IPS DF 4.7 (cell line): Measurements from ENCODE around the gene ATP8B4.

Experiments used
- DNase-seq: peaks from one replicate; pipeline ENCODE4 v3.0.0-alpha.2; 2013; ENCODE audit warnings: low spot score; ENCODE audit errors: extremely low read depth

The ATP8B4 gene

DNA sequence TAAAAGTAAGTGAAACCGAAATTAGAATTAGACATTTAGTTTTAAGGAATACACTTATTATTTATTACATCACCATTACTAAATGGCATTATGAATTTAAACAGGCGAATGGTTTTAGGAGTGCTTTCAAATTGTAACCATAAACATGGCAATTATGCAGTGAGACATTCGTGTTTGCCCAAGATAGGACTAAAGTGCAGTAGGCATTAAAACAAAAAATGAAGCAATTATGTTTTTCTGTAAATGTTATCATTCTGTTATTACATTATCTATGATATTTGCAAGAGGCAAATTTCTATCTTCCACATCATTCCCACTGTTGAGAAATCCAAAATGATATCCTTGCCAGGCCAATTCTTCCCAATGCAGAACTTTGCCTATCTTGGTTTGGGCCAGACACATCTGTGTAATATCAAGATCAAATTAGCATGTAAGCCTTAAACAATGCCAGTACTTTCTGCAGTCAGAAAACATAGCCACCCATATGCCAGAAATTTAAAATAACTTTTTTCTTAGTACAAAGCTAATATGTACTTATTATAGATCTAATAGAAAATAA is 156.9 kb downstream of the ATP8B4 start:
- no peak for DNase-seq

DNA sequence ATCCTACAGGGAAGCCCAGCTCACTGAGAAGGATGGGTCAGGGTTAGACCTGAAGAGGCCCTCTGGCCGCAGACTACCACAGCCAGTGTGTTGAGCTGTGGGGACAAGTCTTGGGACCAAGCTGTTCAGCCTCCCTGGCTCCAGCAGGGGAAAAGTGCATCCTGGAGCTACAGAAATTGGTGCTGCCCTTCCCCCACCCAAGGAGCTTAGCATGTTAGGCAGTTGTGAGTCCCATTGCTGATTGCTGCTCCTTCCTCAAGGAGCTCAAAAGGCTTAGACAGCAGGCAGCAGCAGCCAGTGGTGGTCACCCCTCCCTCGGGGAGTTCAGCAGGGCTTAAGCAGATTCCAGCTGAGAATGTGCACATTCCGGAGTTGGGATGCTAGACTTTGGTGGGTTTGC is 165.6 kb downstream of the ATP8B4 start:
- no peak for DNase-seq

DNA sequence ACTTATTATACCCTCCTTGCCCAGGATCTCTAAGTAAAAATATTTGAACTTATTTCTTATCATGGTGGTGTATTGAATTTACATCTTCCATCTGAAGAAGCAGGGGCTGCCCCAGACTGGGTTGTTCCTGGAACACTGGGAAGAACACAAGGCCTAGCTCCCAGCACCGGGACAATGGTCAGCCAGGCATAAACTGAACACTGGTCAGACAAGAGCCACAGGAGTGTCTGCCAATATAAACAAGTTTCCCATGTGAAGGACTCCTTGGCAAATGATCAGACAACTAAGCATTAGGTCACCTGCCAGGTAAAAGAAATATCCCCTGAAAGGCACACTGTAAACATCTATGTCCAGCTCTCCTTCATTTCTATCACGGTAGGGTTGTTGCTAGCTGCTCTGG is 172.4 kb downstream of the ATP8B4 start:
- no peak for DNase-seq

DNA sequence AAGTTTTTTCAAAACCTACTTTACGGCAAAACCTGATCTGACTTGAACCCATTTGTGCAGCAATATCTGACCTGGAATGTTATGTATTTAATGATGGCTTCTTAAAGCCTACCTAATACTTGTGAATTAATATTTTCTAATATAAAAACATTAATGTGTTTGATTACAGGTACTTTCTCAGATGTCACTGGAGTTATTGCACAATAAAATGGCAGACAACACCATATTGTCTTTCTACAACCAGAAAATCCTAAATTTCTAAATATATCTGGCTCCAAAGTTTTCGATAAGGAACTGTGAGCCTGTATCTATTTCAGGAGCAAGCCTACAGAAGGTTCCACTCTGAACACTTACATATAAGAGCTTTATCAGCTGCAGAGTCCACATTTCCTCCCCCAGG is 184.5 kb downstream of the ATP8B4 start:
- DNase-seq: no peak

DNA sequence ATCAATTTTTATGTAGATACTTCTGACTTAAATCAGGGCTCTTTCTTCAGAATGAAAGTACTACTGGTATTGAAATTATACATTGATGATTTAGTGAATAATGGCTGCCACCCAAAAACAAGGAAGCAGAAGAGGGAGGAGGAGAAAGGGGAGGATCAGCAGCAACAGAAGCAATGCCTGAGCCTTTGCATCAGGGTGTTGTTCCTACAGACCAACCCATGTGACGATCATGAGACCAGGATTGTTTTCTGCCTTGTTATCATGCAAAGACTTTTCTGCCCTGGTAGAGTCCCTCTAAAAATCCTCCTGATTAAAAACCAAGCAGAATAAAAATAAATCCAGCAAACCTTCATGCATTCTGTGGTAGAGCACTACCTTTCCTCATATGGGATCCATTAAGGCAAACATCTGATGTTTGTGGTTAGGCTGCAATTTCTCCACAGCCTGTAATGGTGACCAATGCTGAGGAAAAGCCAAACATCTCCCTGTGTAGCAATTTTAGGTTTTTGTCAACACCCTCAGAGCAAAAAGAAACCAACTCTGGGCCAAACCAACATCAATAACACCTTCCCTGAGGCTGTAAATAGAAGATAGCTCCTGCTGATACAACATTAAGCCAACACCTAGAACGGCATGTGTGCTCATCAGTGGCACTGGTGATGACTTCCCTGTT is 191.7 kb downstream of the ATP8B4 start:
- DNase-seq: no peak

DNA sequence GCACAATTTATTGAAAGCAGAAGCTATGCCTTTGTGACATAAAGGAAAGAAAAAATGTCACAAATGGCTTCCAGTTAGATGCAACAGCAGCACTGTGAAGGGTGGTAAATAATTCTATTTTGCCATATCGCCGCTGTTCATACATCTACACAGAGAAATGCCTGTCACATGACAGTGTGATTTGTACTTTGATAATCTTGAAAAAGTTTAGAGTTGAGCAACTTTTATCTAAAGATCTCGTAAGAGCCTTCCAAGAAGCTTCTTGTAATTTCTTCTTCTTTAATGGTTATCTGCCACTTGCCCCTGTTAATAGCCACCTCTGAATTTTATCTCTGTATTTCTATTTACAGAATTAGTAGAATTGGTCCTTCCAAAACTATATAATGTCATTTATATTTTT is 192.3 kb downstream of the ATP8B4 start:
- DNase-seq: no peak

DNA sequence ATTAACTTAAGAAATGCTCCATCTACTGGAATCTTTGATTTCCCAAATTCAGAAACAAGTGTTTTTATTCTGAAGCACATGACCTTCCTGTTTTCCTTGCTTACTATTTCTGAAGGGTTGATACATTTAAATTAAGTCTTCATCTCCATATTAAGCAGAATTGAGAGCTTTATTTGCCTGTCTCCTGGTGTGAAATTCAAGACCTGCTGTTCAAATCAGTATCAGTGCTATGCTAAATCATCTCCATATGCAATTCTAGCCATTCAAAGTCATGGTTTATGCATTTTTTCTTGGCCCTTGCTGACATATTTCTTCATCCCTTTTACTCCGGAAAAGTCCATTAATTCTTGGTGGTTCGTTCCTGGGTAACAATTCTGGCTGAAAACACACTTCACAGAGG is 195.4 kb downstream of the ATP8B4 start:
- no peak for DNase-seq

DNA sequence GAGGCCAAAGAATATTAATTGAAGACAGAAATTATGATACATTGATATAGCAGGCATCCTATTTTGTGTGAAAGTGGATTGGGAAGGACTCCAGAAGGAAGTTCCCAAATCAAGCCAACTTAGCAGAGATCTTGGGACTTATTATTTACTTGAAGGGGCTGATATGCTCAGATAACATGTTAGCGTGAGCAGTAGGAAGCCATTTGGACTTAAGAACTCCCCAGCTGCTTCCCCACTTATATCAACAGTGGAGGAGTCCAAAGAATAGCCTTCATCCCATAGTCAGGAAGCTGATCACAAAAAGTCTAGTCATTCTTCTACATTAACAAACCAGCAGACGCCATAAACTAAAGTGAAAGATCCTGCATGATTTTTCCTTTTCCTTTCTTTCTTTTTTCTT is 200.0 kb downstream of the ATP8B4 start:
- DNase-seq: no peak

DNA sequence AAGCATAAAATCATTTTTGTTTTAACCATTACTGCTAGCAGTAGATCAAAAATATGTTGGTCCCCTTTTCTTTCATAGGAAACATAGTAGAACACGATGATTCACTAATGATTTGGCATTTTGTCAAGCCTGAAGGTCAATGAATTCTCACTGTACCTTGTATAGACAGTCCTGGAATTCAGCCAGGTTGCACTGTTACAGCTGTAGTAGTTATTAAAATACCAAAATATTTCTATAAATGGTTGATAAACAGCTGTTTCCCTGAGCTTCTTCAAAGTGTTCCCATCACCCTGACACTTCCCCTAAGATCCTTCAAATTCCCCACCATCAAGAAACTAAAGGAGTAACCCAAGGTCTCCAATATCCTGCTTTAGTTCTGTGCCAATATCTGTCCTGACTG is 200.9 kb downstream of the ATP8B4 start:
- DNase-seq: no peak

DNA sequence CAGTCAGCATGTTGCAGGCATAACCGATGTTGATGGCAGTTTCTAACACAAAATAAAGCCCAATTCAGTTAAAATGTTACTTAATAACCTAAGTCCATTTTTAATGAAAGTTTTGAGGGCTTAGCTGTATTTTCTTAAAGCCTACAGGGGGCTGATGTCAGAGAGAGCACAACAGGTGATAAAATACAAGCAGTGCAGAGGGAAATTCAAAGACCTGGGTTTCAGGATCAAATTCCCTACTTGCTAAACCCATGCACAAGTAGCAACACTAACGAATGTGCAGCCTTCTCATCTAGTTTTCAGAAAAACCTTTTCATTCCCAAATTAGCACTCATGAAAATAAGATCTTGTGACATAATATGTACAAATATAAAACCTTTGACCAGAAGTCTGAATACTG is 202.0 kb downstream of the ATP8B4 start:
- DNase-seq: no peak

DNA sequence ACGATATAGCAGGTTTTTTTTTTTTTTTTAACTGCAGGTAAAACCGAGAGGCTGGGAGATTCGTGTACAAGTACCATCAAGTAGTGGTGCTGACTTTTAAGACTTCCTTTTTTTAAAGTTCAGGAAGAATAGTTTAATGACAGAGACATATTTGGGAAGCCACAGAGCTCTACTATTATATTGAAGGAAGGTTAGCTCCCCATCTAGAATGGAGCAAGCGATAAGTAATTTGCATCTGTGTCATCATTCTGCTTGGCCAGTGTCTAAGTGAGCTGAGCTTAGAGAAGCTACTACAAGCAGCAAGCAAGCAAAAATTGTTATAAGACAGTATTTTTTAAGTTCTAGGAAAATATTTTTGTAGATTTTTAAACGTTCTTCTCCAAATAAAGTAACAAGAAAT is 203.2 kb downstream of the ATP8B4 start:
- no peak for DNase-seq

DNA sequence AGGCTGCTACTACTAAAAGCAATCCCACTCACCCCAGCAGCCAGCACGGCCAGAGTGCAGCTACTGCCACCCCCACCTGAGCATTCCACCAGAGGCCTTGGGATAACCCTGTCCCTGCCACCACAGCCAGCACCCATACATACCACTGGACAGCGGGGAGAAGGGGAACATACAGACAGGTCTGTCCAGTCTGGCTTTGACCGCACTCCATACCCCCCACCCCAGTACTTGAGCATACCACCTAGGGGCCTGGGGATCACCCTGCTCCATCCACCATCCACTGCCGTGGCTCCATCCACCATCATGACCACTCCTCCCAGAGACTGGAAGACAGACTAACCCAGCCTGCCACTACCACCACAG is 210.1 kb downstream of the ATP8B4 start:
- DNase-seq: no peak

DNA sequence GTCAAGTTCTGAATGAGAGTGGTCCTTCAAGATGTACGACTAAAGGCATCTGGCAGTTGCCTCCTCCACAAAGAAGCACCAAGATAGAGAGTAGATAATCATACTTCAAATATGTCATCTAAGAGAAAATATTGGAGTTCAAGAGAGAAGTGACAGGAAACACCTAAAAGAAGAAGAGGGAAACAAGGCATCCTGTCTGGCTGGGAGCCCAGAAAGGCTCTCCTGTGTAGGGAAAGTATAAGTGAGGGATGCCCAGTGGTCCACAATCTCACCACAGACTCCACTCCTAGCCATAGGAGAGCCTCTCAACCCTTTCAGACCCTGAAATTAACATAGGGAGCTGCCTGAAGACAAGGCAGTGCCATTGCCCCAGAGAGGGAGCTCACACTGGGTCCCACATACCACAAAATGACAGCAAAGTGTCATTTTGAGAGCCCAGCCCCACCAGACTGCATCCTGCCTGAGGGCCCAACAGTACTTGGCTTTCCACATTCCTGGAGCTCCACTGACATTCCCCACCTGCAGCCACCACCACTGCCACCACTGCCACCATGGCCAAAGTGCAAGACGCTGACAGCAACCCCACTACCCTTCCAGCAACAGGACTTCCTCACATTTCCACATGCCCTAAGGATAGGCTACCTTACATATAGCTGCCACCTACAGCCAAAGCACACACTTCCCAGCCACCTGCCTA is 210.6 kb downstream of the ATP8B4 start:
- DNase-seq: no peak

DNA sequence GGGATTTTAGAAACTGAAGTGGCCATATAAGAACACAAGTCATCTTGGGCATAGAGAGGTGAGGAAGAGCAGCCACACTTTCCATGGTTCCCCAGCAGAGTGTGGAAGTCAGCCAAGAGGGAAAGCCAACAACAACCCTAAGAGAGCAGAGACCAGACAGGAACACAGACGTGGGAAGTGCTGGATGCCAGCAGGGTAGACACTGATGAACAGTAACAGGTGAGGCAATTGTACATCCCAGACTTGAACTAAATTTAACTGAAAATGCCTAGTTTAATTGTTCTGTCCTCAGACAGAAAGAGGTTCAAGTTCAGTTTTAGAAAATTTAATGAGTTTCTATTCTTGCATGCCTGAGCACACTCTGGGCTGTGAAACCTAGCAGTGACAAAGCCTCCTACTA is 212.1 kb downstream of the ATP8B4 start:
- no peak for DNase-seq

DNA sequence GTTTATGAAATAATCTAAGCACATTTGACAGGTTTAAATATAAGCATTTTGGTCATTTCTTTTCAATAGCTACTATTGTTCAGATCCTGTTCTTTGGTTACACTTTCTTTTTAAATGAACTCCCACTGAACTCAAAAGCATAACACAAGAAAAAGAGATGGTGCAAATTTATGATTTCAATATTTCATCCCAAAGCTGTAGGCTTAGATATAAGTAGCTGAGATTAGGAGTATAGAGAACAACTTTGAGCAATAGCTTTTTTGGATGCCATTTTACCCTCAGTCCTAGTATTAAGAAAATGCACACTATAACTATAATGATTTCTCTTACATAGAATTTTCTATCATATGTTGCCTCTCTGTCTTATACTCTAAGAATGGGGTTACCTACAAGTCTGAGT is 213.8 kb downstream of the ATP8B4 start:
- DNase-seq: no peak

DNA sequence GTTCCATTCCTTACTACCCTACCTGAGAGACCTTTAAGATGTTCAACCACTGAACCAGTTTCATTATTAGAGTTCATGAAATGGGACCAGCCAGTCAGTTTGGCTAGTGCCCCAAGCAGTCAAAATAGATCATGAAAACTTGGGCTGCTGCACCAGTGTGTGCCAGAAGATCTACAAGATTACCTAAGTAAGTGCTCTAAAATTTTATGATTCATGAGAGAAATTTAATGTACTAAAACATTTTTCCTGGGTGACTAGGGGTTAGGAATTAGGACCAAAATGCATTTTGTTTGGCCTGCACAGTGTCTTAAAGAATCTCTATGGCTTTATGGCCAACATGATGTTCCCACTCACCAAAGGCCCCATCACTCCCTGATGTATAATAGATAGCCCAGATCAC is 214.7 kb downstream of the ATP8B4 start:
- DNase-seq: no peak

DNA sequence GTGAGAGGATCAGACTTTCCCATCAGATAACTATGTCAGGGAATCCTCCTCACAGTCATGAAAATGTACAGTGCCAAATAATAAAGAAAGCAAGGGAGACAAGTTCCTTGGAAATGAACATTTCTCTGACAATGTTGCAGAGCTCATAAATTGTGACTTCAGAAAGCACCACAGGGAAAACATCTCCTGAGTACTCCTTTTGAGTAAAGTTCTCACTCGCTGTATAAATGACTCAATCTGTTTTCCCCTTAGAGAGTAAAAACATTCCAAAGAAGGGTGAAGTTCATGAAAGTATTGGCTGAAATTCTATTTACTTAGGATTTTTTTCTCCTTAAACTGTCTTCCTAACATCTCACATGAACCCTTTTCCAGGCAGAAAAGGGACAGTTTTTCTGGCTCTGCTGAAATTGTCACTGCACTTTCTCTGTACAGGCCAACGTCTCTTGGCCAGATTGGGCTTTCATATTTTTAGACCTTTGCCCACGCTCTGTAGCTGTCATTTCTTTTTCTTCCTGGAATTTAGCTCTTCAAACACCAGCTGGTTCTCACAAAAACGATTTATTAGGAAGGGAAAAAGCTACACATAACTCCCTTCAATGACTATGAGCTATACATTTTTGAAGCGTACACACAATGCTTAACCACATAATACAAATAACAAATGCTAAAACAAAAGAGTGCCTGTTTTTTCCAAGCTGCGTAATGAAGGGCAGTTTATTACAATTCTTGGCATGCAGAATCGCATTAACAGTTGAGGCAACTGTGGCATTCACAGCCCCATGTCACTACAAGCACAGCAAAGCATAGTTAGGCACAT is 216.1 kb downstream of the ATP8B4 start:
- DNase-seq: no peak

DNA sequence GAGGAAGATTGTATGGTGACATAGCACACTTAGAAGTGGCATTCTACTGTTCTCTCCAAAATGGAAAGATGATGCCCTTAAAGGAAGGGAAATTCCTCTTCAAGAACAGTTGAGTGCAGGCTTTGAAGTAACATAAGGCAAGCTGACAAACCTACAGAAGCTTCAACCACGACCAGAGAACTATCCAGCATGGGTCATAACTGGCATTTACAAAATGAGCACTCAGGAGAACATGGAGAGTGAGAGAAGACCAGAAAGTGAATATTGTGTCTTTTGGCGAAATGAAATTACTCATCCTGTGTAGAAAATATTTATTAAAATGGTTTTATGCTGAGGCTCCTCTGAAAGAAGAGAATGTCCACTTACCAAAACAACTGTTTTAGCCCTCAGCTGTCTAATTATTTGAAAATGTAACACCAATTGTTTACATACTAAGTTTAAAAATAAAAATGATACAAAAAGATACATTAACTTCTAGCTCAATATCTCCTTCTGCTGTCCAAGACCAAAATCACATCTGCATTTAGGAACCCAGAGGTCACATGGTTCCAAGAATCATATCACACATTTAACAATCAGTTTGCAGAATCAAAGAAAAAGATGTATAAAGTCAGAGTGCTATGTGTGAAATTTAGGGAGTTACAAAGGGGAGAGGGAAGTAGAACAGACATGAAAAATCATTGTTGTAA is 216.9 kb downstream of the ATP8B4 start:
- DNase-seq: no peak

DNA sequence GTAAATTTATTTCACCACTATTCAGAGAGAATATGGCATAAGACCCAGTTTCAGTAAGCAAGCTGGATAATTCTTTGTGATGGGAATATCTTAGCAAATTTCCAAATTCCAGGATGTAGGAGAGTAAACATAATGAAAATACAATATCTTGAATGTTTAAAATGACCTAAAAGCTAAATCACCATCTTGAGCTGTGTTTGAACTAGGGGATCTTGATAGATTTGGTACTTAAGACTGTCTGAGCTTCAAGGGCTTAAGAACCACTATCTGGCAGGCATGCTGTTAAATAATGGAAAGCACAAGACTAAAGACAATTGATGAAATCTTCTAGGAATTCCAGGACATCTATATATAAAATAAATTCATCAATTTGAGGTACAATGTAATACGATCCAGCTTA is 217.7 kb downstream of the ATP8B4 start:
- no peak for DNase-seq

DNA sequence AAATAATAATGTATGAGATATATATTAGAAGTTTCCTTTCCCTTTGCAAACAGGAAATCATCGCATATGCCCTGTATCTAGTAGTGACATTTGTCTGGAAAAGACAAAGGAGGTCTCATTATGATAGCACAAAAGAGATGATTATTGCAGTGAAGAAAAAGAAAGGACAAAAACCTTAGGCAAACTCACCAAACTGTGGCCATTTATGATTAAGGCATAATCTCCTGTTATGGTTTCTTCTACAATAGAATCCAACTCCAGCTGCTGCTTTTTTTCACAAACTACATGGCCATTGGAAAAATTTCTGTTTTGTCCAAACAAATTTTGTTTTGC is 218.2 kb downstream of the ATP8B4 start:
- no peak for DNase-seq

DNA sequence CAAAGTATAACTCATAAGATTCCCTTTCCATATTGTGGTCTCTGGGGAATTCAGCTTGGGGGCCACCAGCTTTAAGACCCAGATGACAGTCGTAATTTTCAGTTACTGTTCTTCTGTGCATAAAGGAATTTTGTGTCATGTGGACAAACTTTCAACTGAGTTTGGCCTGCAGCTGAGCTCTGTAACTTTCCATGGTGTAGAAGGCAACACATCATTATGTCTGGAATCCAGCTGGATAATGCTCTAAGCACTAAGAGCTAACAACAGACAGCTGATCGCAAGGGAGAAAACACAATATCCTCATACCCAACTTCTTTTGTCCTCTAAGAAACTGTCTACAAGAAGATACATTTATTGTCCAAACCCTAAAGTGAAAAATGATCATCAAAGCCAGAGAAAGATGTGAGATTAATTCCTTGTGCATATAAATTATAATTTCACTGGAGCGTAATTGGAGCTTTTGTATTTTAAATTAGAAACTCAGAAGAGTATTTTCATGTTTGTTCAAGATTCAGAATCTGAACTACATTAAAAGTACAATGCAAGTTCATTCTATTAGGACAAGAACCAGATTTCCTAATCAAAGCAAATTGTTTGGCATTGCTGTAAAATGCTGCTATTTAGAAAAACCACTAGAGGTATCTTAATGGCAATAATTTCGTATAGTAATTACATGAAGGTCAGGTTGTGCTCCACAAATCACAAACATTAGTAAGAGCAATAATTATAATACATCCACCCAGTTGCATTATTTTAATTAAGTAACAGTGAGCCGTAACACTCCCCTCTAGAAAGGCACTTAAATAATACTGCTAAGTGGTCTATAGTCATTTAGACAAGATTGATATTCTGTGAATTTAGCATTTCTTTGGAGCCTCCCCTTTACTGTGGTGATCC is 218.8 kb downstream of the ATP8B4 start:
- no peak for DNase-seq
